ENCODE measurements around the gene CMTM2. TPM values are rescaled to one million over a fixed set of nuclear protein-coding genes. Genes with fewer than 3 reads are reported as not detected.

CMTM2 gene
- total RNA-seq, 1 donor from 2014 or later: not detected

DNA sequence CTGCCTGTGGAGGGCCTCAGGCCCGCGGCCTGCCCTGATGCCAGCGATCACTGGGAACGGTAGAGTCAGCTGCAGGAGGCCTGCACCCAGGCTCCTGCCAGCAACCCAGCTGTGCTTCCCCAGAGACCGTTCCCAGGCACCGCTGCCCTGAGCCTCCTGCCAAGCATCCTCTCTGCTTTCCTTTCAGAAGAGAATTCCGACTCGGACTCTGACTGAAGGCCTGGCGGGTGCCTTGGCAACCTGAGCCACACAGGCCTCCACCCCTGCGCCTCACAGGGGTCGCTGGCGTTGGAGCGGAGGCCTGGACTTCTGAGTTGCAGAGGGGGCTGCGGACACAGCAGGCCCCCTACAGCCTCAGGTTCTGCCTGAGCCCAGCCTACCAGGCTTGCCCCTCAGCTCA, 33.2 kb downstream of the CMTM2 start:
- no peaks in the 10 kb centered on the region for H3K9me3 Mint-ChIP-seq
- H3K79me2 ChIP-seq (ENCODE audit: low read depth): peaks cover 16% of the 10 kb centered on the region
- no peak overlapping the region for H3K4me3 Mint-ChIP-seq
- peaks cover 10% of the 10 kb centered on the region for H3K36me3 ChIP-seq
- peaks cover 31% of the 10 kb centered on the region for H3F3A ChIP-seq (ENCODE audit: low read depth)
- no peaks in the 10 kb centered on the region for H3K9me3 ChIP-seq (ENCODE audit: low read depth)
- TF ChIP-seq EZH2phosphoT487 (IDR thresholded peaks at IDR 0.05): no peak
- TF ChIP-seq CTCF (IDR thresholded peaks at IDR 0.05): no peak
- TF ChIP-seq EZH2 (IDR thresholded peaks at IDR 0.05): no peak
- H3K36me3 Mint-ChIP-seq: peaks cover 40% of the 10 kb centered on the region
- H3K9ac ChIP-seq: no peak overlapping the region
- peaks cover 12% of the 10 kb centered on the region for H3K4me1 ChIP-seq
- peaks cover 35% of the 10 kb centered on the region for H4K20me1 ChIP-seq (ENCODE audit: low read depth)
- no peak overlapping the region for H3K27ac ChIP-seq
- H3K4me2 ChIP-seq: no peak overlapping the region
- H3K27ac Mint-ChIP-seq: no peak overlapping the region
- DNase-seq (ENCODE audit: low spot score): no peak
- peaks cover 20% of the 10 kb centered on the region for H3K4me1 Mint-ChIP-seq
- no peaks in the 10 kb centered on the region for H3K27me3 ChIP-seq
- peaks cover 6% of the 10 kb centered on the region for H3K27me3 Mint-ChIP-seq (ENCODE audit: insufficient read depth, low read depth)
- no peak overlapping the region for H3K4me3 ChIP-seq
- H2AFZ ChIP-seq (replicated peaks): no peak overlapping the region

GRCh38 chr16:66614161-66614802, 35.0 kb downstream of the CMTM2 start:
- H3K27me3 Mint-ChIP-seq (ENCODE audit: insufficient read depth, low read depth): peaks cover 6% of the 10 kb centered on the region
- Histone ChIP-seq H3K9ac (no peak overlapping the region), H3K4me2 (no peak overlapping the region), H3F3A (ENCODE audit: low read depth) (peaks cover 24% of the 10 kb centered on the region), H3K27ac (peak overlapping the region; percentile 58), H3K4me1 (peaks cover 12% of the 10 kb centered on the region), H3K9me3 (ENCODE audit: low read depth) (no peaks in the 10 kb centered on the region), H3K4me3 (no peak overlapping the region), H3K79me2 (ENCODE audit: low read depth) (peaks cover 6% of the 10 kb centered on the region), H4K20me1 (ENCODE audit: low read depth) (peaks cover 16% of the 10 kb centered on the region), H3K36me3 (peaks cover 10% of the 10 kb centered on the region), H3K27me3 (no peaks in the 10 kb centered on the region), H2AFZ (replicated peaks) (no peak overlapping the region)
- DNase-seq (ENCODE audit: low spot score): no peak
- H3K4me1 Mint-ChIP-seq: peaks cover 15% of the 10 kb centered on the region
- H3K4me3 Mint-ChIP-seq: no peak overlapping the region
- H3K9me3 Mint-ChIP-seq: no peaks in the 10 kb centered on the region
- peaks cover 40% of the 10 kb centered on the region for H3K36me3 Mint-ChIP-seq
- no peak for TF ChIP-seq CTCF (IDR thresholded peaks at IDR 0.05)
- TF ChIP-seq EZH2phosphoT487 (IDR thresholded peaks at IDR 0.05): no peak
- H3K27ac Mint-ChIP-seq: no peak overlapping the region

- no peak overlapping the region for H3K4me3 ChIP-seq
- H3K27me3 Mint-ChIP-seq (ENCODE audit: insufficient read depth, low read depth): peaks cover 3% of the 10 kb centered on the region
- H4K20me1 ChIP-seq (ENCODE audit: low read depth): peaks cover 5% of the 10 kb centered on the region
- H3K9me3 ChIP-seq (ENCODE audit: low read depth): no peaks in the 10 kb centered on the region
- peaks cover 10% of the 10 kb centered on the region for H3K36me3 ChIP-seq
- peaks cover 12% of the 10 kb centered on the region for H3K4me1 ChIP-seq
- H3K4me2 ChIP-seq: no peak overlapping the region
- H3K9ac ChIP-seq: no peak overlapping the region
- H2AFZ ChIP-seq (replicated peaks): no peak overlapping the region
- peaks cover 33% of the 10 kb centered on the region for H3K36me3 Mint-ChIP-seq
- no peak overlapping the region for H3K4me3 Mint-ChIP-seq
- no peak for DNase-seq (ENCODE audit: low spot score)
- peaks cover 24% of the 10 kb centered on the region for H3F3A ChIP-seq (ENCODE audit: low read depth)
- H3K4me1 Mint-ChIP-seq: peaks cover 27% of the 10 kb centered on the region
- no peaks in the 10 kb centered on the region for H3K9me3 Mint-ChIP-seq
- H3K27ac ChIP-seq: no peak overlapping the region
- no peaks in the 10 kb centered on the region for H3K27me3 ChIP-seq
- TF ChIP-seq CTCF (IDR thresholded peaks at IDR 0.05) (no peak), EZH2phosphoT487 (IDR thresholded peaks at IDR 0.05) (no peak), EZH2 (IDR thresholded peaks at IDR 0.05) (no peak)
- no peak overlapping the region for H3K27ac Mint-ChIP-seq
- H3K79me2 ChIP-seq (ENCODE audit: low read depth): no peaks in the 10 kb centered on the region
Observed at GRCh38 chr16:66616169-66616568, 36.9 kb downstream of the CMTM2 start.

All from neural progenitor cell (in vitro differentiated cells).